HCT116 (cell line): ENCODE measurements around the gene GAS2. TPM values are rescaled to one million over a fixed set of nuclear protein-coding genes. Genes with fewer than 3 reads are reported as not detected.

Source experiments
- ATAC-seq: fragments of 200-7000 bp; cut with Tn5 transposase; 2 replicates; pipeline ENCODE4 v1.9.1; 2020; ENCODE audit warnings: mild to moderate bottlenecking, moderate library complexity
- BruUV-seq: library from RNA; stranded (reverse); fragments of 400-500 nt; replicated peaks from 2 replicates; lab custom pipeline; 2021; lab: Mats Ljungman, UMichigan
- CTCF ChIA-PET: fragments of 300-600 bp; sonication (Branson Sonifier 250); formaldehyde crosslinking; loops from one replicate; lab custom pipeline; 2021; ENCODE audit warnings: antibody characterized with exemption; lab: Charles Lee
- POLR2A ChIA-PET: fragments of 300-600, 350-600 bp; sonication (Branson Sonifier 250); formaldehyde crosslinking; loops from one replicate; lab custom pipeline; 2021; ENCODE audit warnings: antibody characterized with exemption; lab: Charles Lee
- RAD21 ChIA-PET, 2 experiments: fragments of 300-600 bp; sonication (Branson Sonifier 250); formaldehyde crosslinking; loops; one replicate each; lab custom pipeline; 2023; ENCODE audit warnings: low total read pairs in 2 of 2; ENCODE audit not compliant: uncharacterized antibody in 2 of 2, unreplicated experiment in 2 of 2, low non-redundant PET in 1 of 2; lab: Charles Lee
- DNase-seq: peaks from one replicate; pipeline ENCODE4 v3.0.0-alpha.2; 2010; ENCODE audit warnings: low read depth, low spot score
- H2AFZ ChIP-seq: fragments of 200-600 bp; shearing (Covaris generic), sonication (generic); 2 replicates; pipeline ENCODE4 v1.6.1; 2017; ENCODE audit warnings: low read depth, mixed run types, mixed read lengths, antibody characterized with exemption, low read length; ENCODE audit not compliant: poor library complexity, severe bottlenecking
- H3K27ac ChIP-seq: 2 replicates; pipeline ENCODE4 v1.5.1; 2012; ENCODE audit warnings: low read depth, low read length
- H3K27me3 ChIP-seq: fragments of 200-600 bp; sonication (generic); 2 replicates; pipeline ENCODE4 v1.6.1; 2016; ENCODE audit warnings: mixed run types, low read length, mixed read lengths; ENCODE audit not compliant: insufficient read depth
- H3K36me3 ChIP-seq, 2 experiments: fragments of 200-500 bp in 1 of 2; fragments of 200-600 bp in 1 of 2; sonication (Bioruptor generic) in 1 of 2; sonication (generic) in 1 of 2; 2 replicates each; pipeline versions ENCODE4 v1.5.1 to v1.6.1; 2014 to 2016; ENCODE audit warnings: low read length in 2 of 2, inconsistent platforms in 1 of 2, mixed read lengths in 1 of 2, mixed run types in 1 of 2; ENCODE audit not compliant: insufficient read depth in 2 of 2, control insufficient read depth in 1 of 2
- H3K4me1 ChIP-seq, 2 experiments: fragments of 200-600 bp in 1 of 2; sonication (generic) in 1 of 2; 2 replicates each; pipeline versions ENCODE4 v1.5.1 to v1.6.1; 2012 to 2017; ENCODE audit warnings: low read length in 2 of 2, inconsistent platforms in 1 of 2, mild to moderate bottlenecking in 1 of 2, mixed read lengths in 1 of 2, mixed run types in 1 of 2, moderate library complexity in 1 of 2; ENCODE audit not compliant: insufficient read depth in 2 of 2, control insufficient read depth in 1 of 2
- H3K4me2 ChIP-seq: fragments of 200-600 bp; sonication (generic); 2 replicates; pipeline ENCODE4 v1.6.1; 2017; ENCODE audit warnings: mixed run types, low read length, mixed read lengths
- H3K4me3 ChIP-seq, 2 experiments: fragments of 200-600 bp in 1 of 2; sonication (generic) in 1 of 2; replicated peaks in 1 of 2; 2 replicates each; pipeline ENCODE4 v1.5.1; 2011 to 2016; ENCODE audit warnings: low read length in 2 of 2, control low read depth in 1 of 2, low read depth in 1 of 2, mild to moderate bottlenecking in 1 of 2, mixed read lengths in 1 of 2, mixed run types in 1 of 2
- H3K79me2 ChIP-seq: fragments of 200-600 bp; sonication (generic); 2 replicates; pipeline ENCODE4 v1.6.1; 2017; ENCODE audit warnings: mild to moderate bottlenecking, mixed run types, low read length, moderate library complexity, mixed read lengths; ENCODE audit not compliant: insufficient read depth
- H3K9ac ChIP-seq: fragments of 200-600 bp; sonication (generic); 2 replicates; pipeline ENCODE4 v1.6.1; 2016; ENCODE audit warnings: low read length, mixed read lengths
- H3K9me2 ChIP-seq: fragments of 200-600 bp; sonication (generic), shearing (Covaris generic); 2 replicates; pipeline ENCODE4 v1.6.1; 2017; ENCODE audit warnings: mixed run types, mild to moderate bottlenecking, moderate library complexity; ENCODE audit not compliant: insufficient read depth
- H3K9me3 ChIP-seq, 2 experiments: fragments of 200-500 bp in 1 of 2; fragments of 200-600 bp in 1 of 2; sonication (Bioruptor generic) in 1 of 2; sonication (generic) in 1 of 2; 2 replicates each; pipeline ENCODE4 v1.6.1; 2014 to 2017; ENCODE audit warnings: low read length in 2 of 2, mixed read lengths in 2 of 2, inconsistent platforms in 1 of 2, low read depth in 1 of 2, mild to moderate bottlenecking in 1 of 2, mixed run types in 1 of 2, moderate library complexity in 1 of 2; ENCODE audit not compliant: control insufficient read depth in 1 of 2, insufficient read depth in 1 of 2
- H4K20me1 ChIP-seq: fragments of 200-600 bp; sonication (generic), shearing (Covaris generic); 2 replicates; pipeline ENCODE4 v1.6.1; 2017; ENCODE audit warnings: mixed run types, mild to moderate bottlenecking, moderate library complexity; ENCODE audit not compliant: insufficient read depth
- ATF3 ChIP-seq: IDR thresholded peaks from 2 replicates; pipeline ENCODE4 v1.6.1; 2012
- CEBPB ChIP-seq: IDR thresholded peaks from 2 replicates; pipeline ENCODE4 v1.6.1; 2012; ENCODE audit warnings: low read depth
- CTCF ChIP-seq, 3 experiments: fragments of 200-600 bp in 1 of 3; sonication (generic) in 1 of 3; IDR thresholded peaks in 2 of 3; conservative IDR thresholded peaks in 1 of 3; 2 replicates each; pipeline ENCODE4 v1.5.1; 2012 to 2017; ENCODE audit warnings: low read depth in 2 of 3, low read length in 2 of 3, antibody characterized with exemption in 1 of 3, borderline replicate concordance in 1 of 3, control low read depth in 1 of 3, mild to moderate bottlenecking in 1 of 3, mixed read lengths in 1 of 3, mixed run types in 1 of 3, moderate library complexity in 1 of 3; ENCODE audit not compliant: insufficient read depth in 1 of 3
- ELF1 ChIP-seq: IDR thresholded peaks from 2 replicates; pipeline ENCODE4 v1.6.1; 2012; ENCODE audit warnings: low read depth, borderline replicate concordance
- EZH2 ChIP-seq: fragments of 200-600 bp; sonication (generic); IDR thresholded peaks from 2 replicates; pipeline ENCODE4 v1.6.1; 2017; ENCODE audit warnings: antibody characterized with exemption, mixed run types
- JUND ChIP-seq: IDR thresholded peaks from 2 replicates; pipeline ENCODE4 v1.6.1; 2012
- MAX ChIP-seq: IDR thresholded peaks from 2 replicates; pipeline ENCODE4 v1.6.1; 2012
- POLR2A ChIP-seq: IDR thresholded peaks from 2 replicates; pipeline ENCODE4 v1.7.0; 2011; ENCODE audit warnings: borderline replicate concordance; ENCODE audit not compliant: insufficient read depth, insufficient read length; ENCODE audit errors: extremely low read depth
- POLR2AphosphoS5 ChIP-seq: IDR thresholded peaks from 2 replicates; pipeline ENCODE4 v1.6.1; 2011; ENCODE audit warnings: mild to moderate bottlenecking, low read depth, low read length, moderate library complexity
- RAD21 ChIP-seq: IDR thresholded peaks from 2 replicates; pipeline ENCODE4 v1.6.1; 2012; ENCODE audit warnings: low read depth, mild to moderate bottlenecking
- REST ChIP-seq: IDR thresholded peaks from 2 replicates; pipeline ENCODE4 v1.6.1; 2012; ENCODE audit warnings: low read depth
- SIN3A ChIP-seq: IDR thresholded peaks from 2 replicates; pipeline ENCODE4 v1.6.1; 2012; ENCODE audit warnings: low read depth
- SP1 ChIP-seq: IDR thresholded peaks from 2 replicates; pipeline ENCODE4 v1.6.1; 2012; ENCODE audit warnings: low read depth
- TCF7L2 ChIP-seq: IDR thresholded peaks from 2 replicates; pipeline ENCODE4 v1.7.0; 2011; ENCODE audit warnings: borderline replicate concordance, inconsistent platforms; ENCODE audit not compliant: insufficient read depth, insufficient read length; ENCODE audit errors: extremely low read depth
- ZFX ChIP-seq: fragments of 450-650 bp; IDR thresholded peaks from 2 replicates; pipeline ENCODE4 v1.6.1; 2017
- intact Hi-C: fragments of 100-400 bp; cut with micrococcal nuclease; formaldehyde crosslinking; loops from 2 replicates; pipeline ENCODE4 v1.10.0; 2022
- total RNA-seq: library from RNA; stranded (reverse); gene quantifications from one replicate; pipeline ENCODE4 v1.2.1, GENCODE V29; 2021; ENCODE audit not compliant: unreplicated experiment

GAS2 gene
- total RNA-seq, 1 experiment from 2014 or later = not detected

- Histone ChIP-seq H3K9ac (no peak overlapping the region), H3K36me3 (no peaks in the 10 kb centered on the region), H3K4me1 (no peaks in the 10 kb centered on the region), H3K27ac (no peak overlapping the region), H2AFZ (no peak overlapping the region), H4K20me1 (no peaks in the 10 kb centered on the region), H3K4me3 (no peak overlapping the region), H3K27me3 (peaks cover 35% of the 10 kb centered on the region), H3K4me2 (no peak overlapping the region), H3K79me2 (no peaks in the 10 kb centered on the region), H3K9me3 (no peaks in the 10 kb centered on the region), H3K9me2 (no peaks in the 10 kb centered on the region)
- no peak for DNase-seq
- intact Hi-C loops = no loop called here
- RAD21 ChIA-PET = no interaction called here
- BruUV-seq = no TSS peak
- ATAC-seq = no peak
- TF ChIP-seq CEBPB = no peak
- POLR2A ChIA-PET = no interaction called here
- CTCF ChIA-PET = no interaction called here
Observed at GRCh38 chr11:22725079-22725478, 58.7 kb downstream of the GAS2 start.

GRCh38 chr11:22728600-22729389 is 62.4 kb downstream of the GAS2 start:
- Histone ChIP-seq H3K4me2 (no peak overlapping the region), H3K27me3 (peaks cover 33% of the 10 kb centered on the region), H3K9ac (no peak overlapping the region), H3K4me3 (no peak overlapping the region), H3K9me2 (no peaks in the 10 kb centered on the region), H3K79me2 (no peaks in the 10 kb centered on the region), H3K36me3 (no peaks in the 10 kb centered on the region), H3K9me3 (no peaks in the 10 kb centered on the region), H2AFZ (no peak overlapping the region), H3K27ac (no peak overlapping the region), H4K20me1 (no peaks in the 10 kb centered on the region), H3K4me1 (no peaks in the 10 kb centered on the region)
- ChIA-PET POLR2A (no interaction called here), CTCF (no interaction called here), RAD21 (no interaction called here)
- BruUV-seq = no TSS peak
- intact Hi-C loops = no loop called here
- no peak for DNase-seq
- ATAC-seq = no peak
- TF ChIP-seq SP1 (no peak), POLR2A (no peak), REST (no peak), RAD21 (no peak), EZH2 (no peak), ATF3 (no peak), SIN3A (no peak), CTCF (IDR thresholded peaks at IDR 0.05 in 2 of 3, conservative IDR thresholded peaks at IDR 0.05 in 1 of 3; ENCODE audit: borderline replicate concordance in 1 of 3, insufficient read depth in 1 of 3, low read depth in 2 of 3, low read length in 2 of 3) (no peak), JUND (no peak), MAX (no peak), ZFX (no peak), POLR2AphosphoS5 (no peak), TCF7L2 (no peak), ELF1 (no peak)
